Stimulated activated CD8-positive, alpha-beta memory T cell treated with anti-CD3 and anti-CD28 coated beads, Interleukin-7, amount 100 ng/mL, for 4 hours (primary cell): ENCODE results near the gene PLEKHJ1.

Experiments
- DNase-seq, 2 donors: peaks; one replicate each; pipeline ENCODE4 v3.0.0-alpha.2; 2020; ENCODE audit warnings: low read depth in 2 of 2

The PLEKHJ1 gene

DNA sequence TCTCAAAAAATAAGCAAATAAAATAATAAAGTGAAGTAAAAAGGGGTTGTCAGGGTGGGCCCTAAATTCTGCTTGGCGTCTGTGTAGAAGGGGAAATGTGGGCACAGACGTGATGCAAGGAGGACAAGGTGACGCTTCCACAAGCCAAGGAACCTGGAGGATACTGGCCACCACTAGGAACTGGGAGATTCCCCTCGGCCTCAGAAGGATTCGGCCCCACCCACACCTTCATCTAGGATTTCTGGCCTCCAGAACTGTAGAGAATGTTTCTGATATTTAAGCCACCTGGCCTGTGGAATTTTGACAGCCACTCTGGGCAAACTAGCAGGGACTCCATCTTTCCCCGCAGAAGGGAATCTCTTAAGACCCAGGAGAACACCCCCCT, 1.1 kb downstream of the PLEKHJ1 start:
- no peak for DNase-seq

- no peak for DNase-seq
Observed at GRCh38 chr19:2233601-2234280, 2.4 kb downstream of the PLEKHJ1 start.

DNA sequence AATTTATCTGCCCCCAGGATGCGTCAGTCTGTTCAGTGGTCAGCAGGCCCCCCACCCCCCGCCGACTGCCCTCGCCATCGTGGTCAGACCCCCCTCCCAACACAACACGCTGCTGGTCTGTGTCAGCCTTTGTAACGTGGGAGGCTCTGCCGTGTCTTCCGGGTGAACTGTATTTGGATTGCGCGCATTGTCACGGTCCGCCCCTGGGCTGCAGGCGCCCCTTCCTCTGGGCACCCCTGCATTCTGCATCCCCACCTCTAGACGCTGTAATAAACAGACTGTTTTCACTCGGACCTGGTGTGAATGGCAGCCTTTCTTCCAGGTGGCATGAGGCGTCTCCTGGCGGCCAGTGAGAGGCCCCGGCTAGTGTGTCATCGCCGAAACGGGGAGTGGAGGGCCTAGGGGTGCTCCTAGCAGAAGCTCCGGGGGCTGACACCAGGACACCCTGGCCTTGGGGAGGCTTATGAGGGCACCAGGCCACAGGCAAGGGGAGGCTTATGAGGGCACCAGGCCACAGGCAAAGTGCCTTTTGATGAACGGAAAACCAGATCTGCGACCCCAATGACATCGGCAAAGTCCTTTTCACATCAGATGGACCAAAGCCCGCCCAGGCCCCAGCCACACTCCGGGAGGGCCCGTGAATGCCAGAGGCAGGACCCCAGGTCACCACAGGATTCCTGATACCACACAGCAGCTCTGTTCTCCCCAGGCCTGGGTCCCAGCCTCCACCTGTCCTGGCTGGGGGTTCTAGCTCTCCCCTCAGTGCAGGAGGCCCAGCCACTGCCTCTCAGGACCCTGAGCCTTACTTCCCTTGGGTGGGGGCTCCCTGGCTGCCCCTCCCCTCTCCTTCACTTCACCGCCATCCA, 3.6 kb downstream of the PLEKHJ1 start:
- no peak for DNase-seq

GRCh38 chr19:2231621-2232221, 4.4 kb downstream of the PLEKHJ1 start:
- no peak for DNase-seq

DNA sequence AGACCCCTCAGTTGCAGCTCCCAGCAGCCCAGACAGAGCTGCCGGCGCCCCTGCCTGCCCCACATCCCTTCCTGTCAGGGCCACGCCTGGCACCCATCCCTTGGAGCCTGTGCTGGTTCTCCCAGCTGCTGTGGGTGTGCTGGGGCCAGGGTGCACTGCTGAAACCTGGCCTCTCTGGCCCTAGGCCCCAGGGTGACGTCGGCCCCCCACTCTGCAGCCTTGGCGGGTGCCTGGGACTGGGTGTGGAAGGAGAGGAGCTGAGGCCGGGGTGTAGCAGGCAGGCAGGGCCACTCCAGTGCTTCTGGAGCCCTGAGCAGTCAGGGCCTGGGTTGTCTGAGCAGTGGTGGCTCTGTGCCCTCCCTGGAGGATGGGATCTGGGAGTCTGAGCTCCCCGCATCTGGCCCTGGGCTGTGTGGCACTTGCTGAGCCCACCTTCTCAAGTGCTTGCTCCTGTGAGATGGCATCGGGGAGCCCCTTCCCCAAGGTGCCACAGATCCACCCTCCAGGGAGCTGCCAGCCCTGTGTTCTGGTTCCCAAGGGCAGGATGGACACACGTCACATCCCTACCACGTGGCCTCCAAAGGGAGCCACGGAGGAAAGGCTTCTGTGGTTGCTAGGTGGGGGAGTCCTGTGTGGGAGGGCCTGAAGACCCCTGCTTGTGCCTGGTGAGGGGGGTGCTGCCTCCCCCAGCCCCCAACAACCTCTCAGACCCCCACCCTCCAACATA, 5.2 kb downstream of the PLEKHJ1 start:
- DNase-seq, result no peak

DNA sequence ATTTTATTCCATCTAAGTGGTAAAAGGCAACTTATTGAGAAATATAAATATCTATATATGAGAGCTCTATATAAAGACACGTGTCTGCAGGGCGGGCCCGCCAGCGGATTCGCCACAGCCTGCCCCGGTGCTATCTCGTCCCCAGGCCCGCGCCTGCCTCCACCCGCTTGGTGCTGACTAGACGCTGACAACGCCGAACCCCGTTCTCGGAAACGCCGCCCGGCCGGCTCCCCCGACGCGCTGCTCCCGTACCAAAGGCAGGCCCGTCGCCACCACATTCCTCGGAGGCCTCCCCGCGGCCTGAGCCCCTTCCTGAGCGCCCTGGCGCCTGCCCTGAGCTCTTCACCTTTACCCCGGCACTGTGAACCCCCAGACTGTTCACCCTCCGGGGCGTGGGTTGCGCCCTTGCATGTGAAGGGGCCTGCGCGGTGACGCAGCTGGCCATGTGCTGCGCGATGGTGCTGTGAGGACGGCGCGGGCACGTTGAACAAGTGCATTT, 6.0 kb downstream of the PLEKHJ1 start:
- DNase-seq, result no peak

DNA sequence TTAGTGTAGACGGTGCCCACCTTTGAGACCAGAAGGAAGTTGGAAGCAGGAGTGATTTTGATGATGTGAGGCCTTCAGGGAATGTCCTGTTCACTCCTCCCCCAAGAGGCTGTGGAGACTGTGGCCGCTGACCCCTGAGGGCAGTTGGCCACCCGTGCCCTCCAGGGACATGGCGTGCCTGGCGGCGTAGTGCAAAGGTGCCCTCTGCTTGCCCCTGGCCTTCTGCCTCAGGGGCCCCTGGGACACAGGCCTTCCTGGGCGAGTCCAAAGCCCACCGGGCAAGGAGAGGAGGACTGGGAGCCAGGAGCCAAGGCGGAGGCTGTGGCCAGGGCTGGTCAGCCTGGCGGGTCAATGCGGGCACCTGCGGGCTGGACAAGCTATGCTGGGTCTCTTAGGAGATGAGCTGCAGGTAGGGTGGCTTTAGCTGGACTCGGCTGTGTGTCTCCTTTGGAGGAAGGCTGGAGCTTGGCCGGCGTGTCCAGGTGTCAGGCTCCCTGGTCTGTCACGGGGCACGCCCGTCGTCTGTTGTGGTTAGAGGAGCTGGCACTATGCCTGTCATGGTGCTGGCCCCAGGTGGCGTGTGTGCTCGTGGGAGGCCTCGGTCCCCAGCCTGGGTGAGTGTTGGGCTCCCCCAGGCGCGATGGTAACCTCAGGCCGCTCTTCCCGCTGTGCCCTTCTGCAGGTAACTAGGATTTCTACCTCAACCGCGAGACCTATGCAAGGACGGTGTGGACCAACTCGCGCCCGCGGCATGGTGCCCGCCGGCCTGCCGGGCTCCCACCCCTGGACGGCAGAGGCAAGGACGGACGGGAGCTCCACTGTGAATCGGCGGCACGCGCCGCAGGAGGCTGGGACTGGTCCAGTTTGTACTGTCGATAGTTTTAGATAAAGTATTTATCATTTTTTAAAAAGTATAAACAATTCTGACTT, 6.8 kb downstream of the PLEKHJ1 start:
- DNase-seq, result no peak

- no peak for DNase-seq
Observed at GRCh38 chr19:2228157-2229030, 7.7 kb downstream of the PLEKHJ1 start.

DNA sequence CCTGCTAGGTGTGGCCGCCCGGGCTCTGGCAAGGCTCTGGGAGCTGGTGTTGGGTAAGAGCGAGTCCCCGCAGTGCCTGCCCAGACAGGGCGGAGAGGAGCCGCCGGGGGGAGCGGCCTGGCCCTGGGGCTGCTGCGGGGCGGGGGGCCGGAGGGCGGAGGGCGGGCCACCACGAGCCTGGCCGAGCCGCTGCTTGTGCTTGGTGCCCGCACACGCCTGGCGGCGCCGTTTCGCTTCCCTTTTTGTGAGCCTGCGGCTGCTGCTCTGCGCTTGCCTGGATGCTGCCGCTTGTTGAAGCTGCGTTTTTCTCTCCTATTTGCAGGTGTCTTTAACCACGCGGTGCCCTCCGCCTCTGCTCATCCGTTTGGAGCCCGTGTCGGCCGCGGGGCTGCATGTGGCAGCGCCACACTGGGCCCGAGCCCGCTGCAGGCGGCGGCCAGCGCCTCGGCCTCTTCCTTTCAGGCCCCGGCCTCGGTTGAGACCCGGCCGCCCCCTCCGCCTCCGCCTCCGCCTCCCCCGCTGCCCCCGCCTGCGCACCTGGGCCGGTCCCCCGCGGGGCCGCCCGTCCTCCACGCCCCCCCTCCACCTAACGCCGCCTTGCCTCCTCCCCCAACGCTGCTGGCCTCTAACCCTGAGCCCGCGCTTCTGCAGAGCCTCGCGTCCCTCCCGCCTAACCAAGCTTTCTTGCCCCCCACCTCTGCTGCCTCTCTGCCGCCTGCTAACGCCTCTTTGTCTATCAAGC, 8.5 kb downstream of the PLEKHJ1 start:
- no peak for DNase-seq

GRCh38 chr19:2226840-2227360, 9.2 kb downstream of the PLEKHJ1 start:
- DNase-seq, result no peak

GRCh38 chr19:2226051-2226839, 9.9 kb downstream of the PLEKHJ1 start:
- DNase-seq, result no peak

GRCh38 chr19:2225415-2226050, 10.6 kb downstream of the PLEKHJ1 start:
- DNase-seq, result no peak

DNA sequence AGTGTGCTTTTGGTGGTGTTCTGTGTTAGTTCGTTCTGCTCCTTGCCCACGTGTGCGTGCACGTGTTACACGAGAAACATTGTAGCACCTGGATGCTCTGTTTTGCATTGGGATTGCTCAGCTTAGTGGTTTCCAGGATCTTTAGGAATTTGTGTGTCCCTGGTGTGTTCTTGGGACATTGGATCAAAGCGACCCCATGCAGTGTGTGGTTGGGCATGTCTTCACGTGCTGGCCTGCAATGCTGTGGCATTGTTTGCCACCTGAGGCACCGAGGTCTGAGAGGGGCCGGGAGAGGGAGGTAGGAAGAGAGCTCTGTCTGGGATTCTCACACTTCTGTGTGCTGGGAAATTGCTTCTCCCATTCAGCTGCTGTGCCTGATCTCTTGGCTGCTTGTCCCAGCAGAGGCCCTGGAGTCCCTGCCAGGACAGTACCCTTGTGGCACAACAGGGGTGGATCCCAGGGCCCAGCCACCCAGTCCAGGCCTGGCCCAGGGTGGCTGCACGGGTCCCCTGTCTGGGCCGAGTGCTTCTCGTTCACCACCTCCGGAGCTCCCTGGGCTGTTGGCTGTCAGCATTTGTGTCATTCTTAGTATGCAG, 11.3 kb downstream of the PLEKHJ1 start:
- no peak for DNase-seq

GRCh38 chr19:2223959-2224358, 12.2 kb downstream of the PLEKHJ1 start:
- no peak for DNase-seq

- DNase-seq, result no peak
Observed at GRCh38 chr19:2223391-2223790, 12.7 kb downstream of the PLEKHJ1 start.

DNA sequence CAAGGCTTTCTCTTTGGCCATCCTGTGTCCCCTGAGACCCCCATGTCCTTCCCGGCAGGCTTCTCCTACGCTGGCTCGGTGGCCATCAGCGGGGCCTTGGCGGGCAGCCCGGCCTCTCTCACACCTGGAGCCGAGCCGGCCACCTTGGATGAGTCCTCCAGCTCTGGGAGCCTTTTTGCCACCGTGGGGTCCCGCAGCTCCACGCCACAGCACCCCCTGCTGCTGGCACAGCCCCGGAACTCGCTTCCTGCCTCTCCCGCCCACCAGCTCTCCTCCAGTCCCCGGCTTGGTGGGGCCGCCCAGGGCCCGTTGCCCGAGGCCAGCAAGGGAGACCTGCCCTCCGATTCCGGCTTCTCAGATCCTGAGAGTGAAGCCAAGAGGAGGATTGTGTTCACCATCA, 14.2 kb downstream of the PLEKHJ1 start:
- DNase-seq, result no peak

DNA sequence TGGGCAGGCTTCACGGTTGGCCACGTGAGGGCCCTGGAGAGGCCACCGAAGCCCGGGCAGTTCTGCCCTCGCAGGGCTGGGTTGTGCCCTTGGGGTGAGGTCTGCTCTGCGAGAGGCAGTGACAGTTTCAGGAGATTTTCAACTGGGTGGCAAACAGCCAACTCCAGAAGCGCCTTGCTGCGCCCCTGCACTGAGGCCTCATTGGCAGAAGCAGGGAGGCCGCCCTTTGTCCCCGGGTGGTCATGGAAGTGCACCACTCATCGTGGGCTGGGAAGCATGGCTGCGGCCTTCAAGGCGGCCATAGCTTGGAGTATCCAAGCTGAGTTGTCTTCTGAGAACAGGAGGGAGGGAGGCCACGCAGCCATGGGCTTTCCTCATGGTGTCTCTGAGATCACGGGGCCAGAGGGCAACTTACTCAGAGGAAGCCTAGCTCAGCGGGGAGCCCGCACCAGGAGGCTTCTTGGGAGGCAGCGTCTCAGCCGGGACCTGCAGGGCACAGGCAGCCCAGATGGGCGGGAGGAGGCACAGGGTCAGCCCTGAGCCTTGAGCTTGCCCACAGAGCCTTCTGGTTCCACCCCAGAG, 14.8 kb downstream of the PLEKHJ1 start:
- DNase-seq, result no peak
